H9 (cell line): ENCODE data around the gene ZNRF1. TPM values are rescaled to one million over a fixed set of nuclear protein-coding genes. Genes with fewer than 3 reads are reported as not detected.

Experiments
- DNase-seq: peaks from one replicate; pipeline ENCODE4 v3.0.0-alpha.2; 2017
- H2AFZ ChIP-seq: one replicate; pipeline ENCODE4 v1.6.1; 2013; ENCODE audit warnings: mild to moderate bottlenecking, low read length, control low read depth, moderate library complexity
- H2AK5ac ChIP-seq: 2 replicates; pipeline ENCODE4 v1.6.1; 2013; ENCODE audit warnings: low read length, control low read depth, mixed read lengths; ENCODE audit not compliant: insufficient read length
- H2BK120ac ChIP-seq: one replicate; pipeline ENCODE4 v1.6.1; 2013; ENCODE audit warnings: low read depth, mild to moderate bottlenecking, low read length, control low read depth, inconsistent platforms; ENCODE audit not compliant: poor library complexity, severe bottlenecking
- H2BK12ac ChIP-seq: 2 replicates; pipeline ENCODE4 v1.6.1; 2013; ENCODE audit warnings: low read length, control low read depth, mixed read lengths, low read depth; ENCODE audit not compliant: insufficient read length
- H2BK15ac ChIP-seq: 2 replicates; pipeline ENCODE4 v1.6.1; 2013; ENCODE audit warnings: low read depth, low read length, control low read depth
- H2BK20ac ChIP-seq: one replicate; pipeline ENCODE4 v1.6.1; 2013; ENCODE audit warnings: low read depth, mild to moderate bottlenecking, low read length, control low read depth, inconsistent platforms; ENCODE audit not compliant: poor library complexity, severe bottlenecking
- H2BK5ac ChIP-seq: 2 replicates; pipeline ENCODE4 v1.6.1; 2013; ENCODE audit warnings: low read length, control low read depth, mixed read lengths; ENCODE audit not compliant: insufficient read length
- H3K14ac ChIP-seq: 2 replicates; pipeline ENCODE4 v1.6.1; 2013; ENCODE audit warnings: low read length, control low read depth; ENCODE audit not compliant: insufficient read depth
- H3K18ac ChIP-seq: 2 replicates; pipeline ENCODE4 v1.6.1; 2013; ENCODE audit warnings: low read depth, mild to moderate bottlenecking, mixed read lengths, low read length, control low read depth; ENCODE audit not compliant: insufficient read length
- H3K23ac ChIP-seq: 2 replicates; pipeline ENCODE4 v1.6.1; 2013; ENCODE audit warnings: low read length, control low read depth, mixed read lengths, low read depth; ENCODE audit not compliant: insufficient read length
- H3K23me2 ChIP-seq: 2 replicates; pipeline ENCODE4 v1.6.1; 2013; ENCODE audit warnings: low read depth, mild to moderate bottlenecking, mixed read lengths, low read length, control low read depth; ENCODE audit not compliant: insufficient read length, poor library complexity, severe bottlenecking
- H3K27ac ChIP-seq: 2 replicates; pipeline ENCODE4 v1.5.1; 2013; ENCODE audit warnings: low read length, control low read depth, mixed read lengths, low read depth; ENCODE audit not compliant: insufficient read length
- H3K27me3 ChIP-seq: 2 replicates; pipeline ENCODE4 v1.6.1; 2013; ENCODE audit warnings: low read length, control low read depth, inconsistent platforms; ENCODE audit not compliant: insufficient read depth
- H3K4ac ChIP-seq: 2 replicates; pipeline ENCODE4 v1.6.1; 2013; ENCODE audit warnings: low read depth, mild to moderate bottlenecking, control low read depth, inconsistent platforms, low read length, moderate library complexity
- H3K4me1 ChIP-seq: 2 replicates; pipeline ENCODE4 v1.6.1; 2013; ENCODE audit warnings: low read length, control low read depth, inconsistent platforms; ENCODE audit not compliant: insufficient read depth
- H3K4me2 ChIP-seq: 2 replicates; pipeline ENCODE4 v1.6.1; 2013; ENCODE audit warnings: low read length, control low read depth, mixed read lengths; ENCODE audit not compliant: insufficient read length, insufficient read depth
- H3K56ac ChIP-seq: 2 replicates; pipeline ENCODE4 v1.6.1; 2013; ENCODE audit warnings: low read depth, mild to moderate bottlenecking, mixed read lengths, low read length, control low read depth; ENCODE audit not compliant: insufficient read length
- H3K79me1 ChIP-seq: 2 replicates; pipeline ENCODE4 v1.6.1; 2013; ENCODE audit warnings: low read depth, mild to moderate bottlenecking, moderate library complexity, low read length, control low read depth, inconsistent platforms; ENCODE audit not compliant: insufficient read depth, poor library complexity, severe bottlenecking
- H3K79me2 ChIP-seq: 2 replicates; pipeline ENCODE4 v1.6.1; 2013; ENCODE audit warnings: low read length, control low read depth, inconsistent platforms; ENCODE audit not compliant: insufficient read depth
- H3K9ac ChIP-seq: 2 replicates; pipeline ENCODE4 v1.6.1; 2013; ENCODE audit warnings: low read length, control low read depth, mixed read lengths; ENCODE audit not compliant: insufficient read length; ENCODE audit errors: extremely low read depth
- H3K9me3 ChIP-seq: one replicate; pipeline ENCODE4 v1.6.1; 2013; ENCODE audit warnings: low read depth, low read length, inconsistent platforms; ENCODE audit not compliant: control insufficient read depth
- H3T11ph ChIP-seq: one replicate; pipeline ENCODE4 v1.6.1; 2013; ENCODE audit warnings: mild to moderate bottlenecking, low read length, control low read depth, inconsistent platforms
- H4K20me1 ChIP-seq: one replicate; pipeline ENCODE4 v1.6.1; 2013; ENCODE audit not compliant: control insufficient read depth, insufficient read length, insufficient read depth
- H4K5ac ChIP-seq: 2 replicates; pipeline ENCODE4 v1.6.1; 2013; ENCODE audit warnings: low read depth, mild to moderate bottlenecking, mixed read lengths, low read length, control low read depth; ENCODE audit not compliant: insufficient read length
- H4K8ac ChIP-seq: replicated peaks from 2 replicates; pipeline ENCODE4 v1.6.1; 2013; ENCODE audit warnings: low read length, control low read depth, mixed read lengths, low read depth; ENCODE audit not compliant: insufficient read length
- H4K91ac ChIP-seq: 2 replicates; pipeline ENCODE4 v1.6.1; 2013; ENCODE audit warnings: low read depth, mild to moderate bottlenecking, moderate library complexity, mixed read lengths, low read length, control low read depth; ENCODE audit not compliant: insufficient read length
- H3K27ac Mint-ChIP-seq, 3 experiments: 2 replicates in 2 of 3; 3 replicates in 1 of 3; pipeline ENCODE4 v1.8.0; 2020 to 2021; ENCODE audit warnings: mixed read lengths in 3 of 3, mild to moderate bottlenecking in 1 of 3, moderate library complexity in 1 of 3
- H3K27me3 Mint-ChIP-seq: 2 replicates; pipeline ENCODE4 v1.8.0; 2021; ENCODE audit warnings: low read depth, mild to moderate bottlenecking, moderate library complexity, mixed read lengths
- H3K36me3 Mint-ChIP-seq, 3 experiments: 2 replicates in 2 of 3; 3 replicates in 1 of 3; pipeline ENCODE4 v1.8.0; 2020 to 2021; ENCODE audit warnings: low read depth in 3 of 3, mixed read lengths in 3 of 3; ENCODE audit not compliant: insufficient read depth in 1 of 3
- H3K4me1 Mint-ChIP-seq, 2 experiments: 2 replicates each; pipeline ENCODE4 v1.8.0; 2020; ENCODE audit warnings: mixed read lengths in 2 of 2
- H3K4me3 Mint-ChIP-seq, 2 experiments: 2 replicates in 1 of 2; 3 replicates in 1 of 2; pipeline ENCODE4 v1.8.0; 2020 to 2021; ENCODE audit warnings: mild to moderate bottlenecking in 2 of 2, mixed read lengths in 2 of 2, moderate library complexity in 1 of 2
- H3K9me3 Mint-ChIP-seq, 2 experiments: 2 replicates in 1 of 2; 3 replicates in 1 of 2; pipeline ENCODE4 v1.8.0; 2020; ENCODE audit warnings: mild to moderate bottlenecking in 2 of 2, mixed read lengths in 2 of 2, moderate library complexity in 1 of 2
- CTCF ChIP-seq: fragments of 200-600 bp; sonication (generic); conservative IDR thresholded peaks from 3 replicates; pipeline ENCODE4 v1.8.0; 2021; ENCODE audit warnings: antibody characterized with exemption, mild to moderate bottlenecking
- WGBS: extraction: QIAGEN DNeasy Blood & Tissue Kit; methylation state at CpG from one replicate; pipeline ENCODE4 v1.1.7; 2013; ENCODE audit warnings: missing lambda C conversion rate, low lambda C conversion rate, mixed read lengths; ENCODE audit not compliant: insufficient read length; ENCODE audit errors: extremely low coverage; 5-methylcytosine and 5-hydroxymethylcytosine counted together
- total RNA-seq: library from RNA; stranded (reverse); gene quantifications from 2 replicates; pipeline ENCODE4 v1.2.1, GENCODE V29; 2021

Gene ZNRF1
- total RNA-seq, 1 experiment from 2014 or later = 49.6 TPM

DNA sequence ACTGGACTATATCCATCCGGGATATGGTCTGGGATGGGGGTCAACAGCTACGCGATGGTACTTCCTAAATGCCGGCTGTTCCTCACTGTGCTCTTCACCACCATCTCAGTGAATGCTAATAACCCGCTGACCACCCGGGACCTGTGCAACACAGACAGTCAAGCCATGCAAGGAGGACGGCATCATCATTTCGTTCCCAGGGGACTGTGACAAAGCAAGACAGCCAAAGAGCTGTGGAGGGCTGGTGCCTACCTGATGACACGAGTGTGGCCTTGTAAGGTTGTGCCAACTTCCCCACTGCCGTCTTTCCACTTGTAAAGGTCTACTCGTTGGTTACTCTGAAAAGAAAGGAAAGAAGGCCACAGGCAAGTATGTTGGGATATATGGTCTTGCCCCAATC lies 47.6 kb upstream of the ZNRF1 start:
- H3K4ac ChIP-seq = no peak overlapping the region
- Mint-ChIP-seq H3K4me1 (peaks cover 1 to 2% of the 10 kb centered on the region in 2 experiments; a peak in 3 of 4 replicates), H3K4me3 (no peak overlapping the region; a peak in 1 of 5 replicates), H3K36me3 (peaks cover 33 to 91% (median 73%) of the 10 kb centered on the region in 3 experiments), H3K9me3 (no peaks in the 10 kb centered on the region), H3K27me3 (no peaks in the 10 kb centered on the region), H3K27ac (no peak overlapping the region)
- no peaks in the 10 kb centered on the region for H3K79me2 ChIP-seq
- DNase-seq = no peak
- no peak overlapping the region for H2AK5ac ChIP-seq
- no peak overlapping the region for H4K91ac ChIP-seq
- WGBS = no CpG with 5 or more reads among the region's 11 CpGs
- no peak overlapping the region for H2BK20ac ChIP-seq
- H3K27me3 ChIP-seq = no peaks in the 10 kb centered on the region
- no peak overlapping the region for H3K27ac ChIP-seq
- no peak overlapping the region for H3K18ac ChIP-seq
- H3K4me1 ChIP-seq = no peaks in the 10 kb centered on the region
- H4K8ac ChIP-seq = no peak overlapping the region
- H3K23ac ChIP-seq = no peak overlapping the region
- no peaks in the 10 kb centered on the region for H3K9me3 ChIP-seq
- no peak overlapping the region for H3K9ac ChIP-seq
- no peak overlapping the region for H2BK12ac ChIP-seq
- H3K23me2 ChIP-seq = no peaks in the 10 kb centered on the region
- H2BK120ac ChIP-seq = no peak overlapping the region
- no peak overlapping the region for H3T11ph ChIP-seq
- H3K4me2 ChIP-seq = no peak overlapping the region
- H2BK5ac ChIP-seq = no peak overlapping the region
- H2BK15ac ChIP-seq = no peak overlapping the region
- H3K79me1 ChIP-seq = no peaks in the 10 kb centered on the region
- H3K56ac ChIP-seq = no peak overlapping the region
- H2AFZ ChIP-seq = no peak overlapping the region
- TF ChIP-seq CTCF = no peak
- no peak overlapping the region for H3K14ac ChIP-seq
- H4K5ac ChIP-seq = no peak overlapping the region
- no peaks in the 10 kb centered on the region for H4K20me1 ChIP-seq
